T-helper 9 cell (primary cell): ENCODE measurements around the gene CEND1.

Experiments used
- DNase-seq: peaks from one replicate; pipeline ENCODE4 v3.0.0-alpha.2; 2020

CEND1 gene

GRCh38 chr11:811446-812245 is 21.8 kb upstream of the CEND1 start:
- no peak for DNase-seq

GRCh38 chr11:810040-810567 is 20.2 kb upstream of the CEND1 start:
- no peak for DNase-seq

- DNase-seq: peak; percentile 98
Observed at GRCh38 chr11:809287-810039, 19.6 kb upstream of the CEND1 start, which contains the start of gene RPLP2. Gene RPLP2, plus strand, starts transcription at chr11:809967. Its CDS starts 268 bp downstream, at chr11:810235.

- no peak for DNase-seq
Observed at GRCh38 chr11:808427-809286, 18.8 kb upstream of the CEND1 start.

- no peak for DNase-seq
Observed at GRCh38 chr11:804599-804964, 14.7 kb upstream of the CEND1 start.

GRCh38 chr11:803770-804598 is 14.1 kb upstream of the CEND1 start:
- no peak for DNase-seq

- DNase-seq: no peak
Observed at GRCh38 chr11:803467-803742, 13.5 kb upstream of the CEND1 start.

GRCh38 chr11:802693-803466 is 13.0 kb upstream of the CEND1 start:
- no peak for DNase-seq

- no peak for DNase-seq
Observed at GRCh38 chr11:802018-802617, 12.2 kb upstream of the CEND1 start.

- no peak for DNase-seq
Observed at GRCh38 chr11:801097-801780, 11.3 kb upstream of the CEND1 start.

GRCh38 chr11:800473-800872 is 10.6 kb upstream of the CEND1 start:
- no peak for DNase-seq

- DNase-seq: no peak
Observed at GRCh38 chr11:799641-800316, 9.9 kb upstream of the CEND1 start.

GRCh38 chr11:798093-798713 is 8.3 kb upstream of the CEND1 start, which contains the start of gene SLC25A22:
Gene SLC25A22, minus strand, starts transcription at chr11:798281. Its CDS starts 3,275 bp downstream, at chr11:795006.
- DNase-seq: peak; percentile 81

- peak; percentile 66 for DNase-seq
Observed at GRCh38 chr11:797296-798092, 7.6 kb upstream of the CEND1 start.

- no peak for DNase-seq
Observed at GRCh38 chr11:796565-797295, 6.8 kb upstream of the CEND1 start.

- DNase-seq: peak; percentile 72
Observed at GRCh38 chr11:795634-796564, 6.0 kb upstream of the CEND1 start.
